HepG2 (cell line): ENCODE results near the gene ZNRF3. TPM values are rescaled to one million over a fixed set of nuclear protein-coding genes. Genes with fewer than 3 reads are reported as not detected.

ENCODE experiments used
- KLF15 ChIP-seq: sonication (generic); formaldehyde crosslinking; IDR thresholded peaks from 2 replicates; pipeline ENCODE4 v1.8.1; 2023; ENCODE audit warnings: borderline replicate concordance, mild to moderate bottlenecking, inconsistent platforms, missing genetic modification reagents, mixed read lengths
- MBD4 ChIP-seq: IDR thresholded peaks from 2 replicates; pipeline ENCODE4 v1.6.1; 2012; ENCODE audit warnings: low read length, inconsistent platforms, borderline replicate concordance
- NFIB ChIP-seq: sonication (generic); formaldehyde crosslinking; IDR thresholded peaks from 2 replicates; pipeline ENCODE4 v1.9.0; 2021; ENCODE audit warnings: missing genetic modification reagents, mild to moderate bottlenecking, borderline replicate concordance
- SP140L ChIP-seq: sonication (generic); formaldehyde crosslinking; IDR thresholded peaks from 2 replicates; pipeline ENCODE4 v1.4.0; 2020; ENCODE audit warnings: missing genetic modification reagents, borderline replicate concordance
- SRF ChIP-seq: IDR thresholded peaks from 2 replicates; pipeline ENCODE4 v1.6.1; 2011; ENCODE audit warnings: mild to moderate bottlenecking, low read depth, low read length, moderate library complexity
- SUZ12 ChIP-seq: fragments of 150-350 bp; IDR thresholded peaks from 2 replicates; pipeline ENCODE4 v1.6.1; 2014; ENCODE audit warnings: low read depth, low read length
- TP53 ChIP-seq: sonication (generic); formaldehyde crosslinking; conservative IDR thresholded peaks from 2 replicates; pipeline ENCODE4 v1.4.0; 2020; ENCODE audit warnings: missing genetic modification reagents
- ZC3H4 ChIP-seq: sonication (generic); formaldehyde crosslinking; IDR thresholded peaks from 2 replicates; pipeline ENCODE4 v1.4.0; 2020; ENCODE audit warnings: missing genetic modification reagents, borderline replicate concordance
- ZFAT ChIP-seq: sonication (generic); formaldehyde crosslinking; conservative IDR thresholded peaks from 2 replicates; pipeline ENCODE4 v1.8.1; 2023; ENCODE audit warnings: missing genetic modification reagents, inconsistent platforms
- ZFP36L1 ChIP-seq: sonication (generic); formaldehyde crosslinking; IDR thresholded peaks from 2 replicates; pipeline ENCODE4 v1.8.0; 2022; ENCODE audit warnings: mild to moderate bottlenecking, missing genetic modification reagents, moderate library complexity
- ZNF543 ChIP-seq: sonication (generic); formaldehyde crosslinking; IDR thresholded peaks from 2 replicates; pipeline ENCODE4 v1.4.0; 2020; ENCODE audit warnings: mild to moderate bottlenecking, missing genetic modification reagents
- ZNF546 ChIP-seq: sonication (generic); formaldehyde crosslinking; conservative IDR thresholded peaks from 2 replicates; pipeline ENCODE4 v1.8.1; 2023; ENCODE audit warnings: mild to moderate bottlenecking, missing genetic modification reagents
- ZNF558 ChIP-seq: sonication (generic); formaldehyde crosslinking; IDR thresholded peaks from 2 replicates; pipeline ENCODE4 v1.9.0; 2022; ENCODE audit warnings: mild to moderate bottlenecking, missing genetic modification reagents, borderline replicate concordance
- ZNF629 ChIP-seq: sonication (generic); formaldehyde crosslinking; conservative IDR thresholded peaks from 2 replicates; pipeline ENCODE4 v1.5.0; 2020; ENCODE audit warnings: missing genetic modification reagents
- ZNF720 ChIP-seq: sonication (generic); formaldehyde crosslinking; IDR thresholded peaks from 2 replicates; pipeline ENCODE4 v1.4.0; 2020; ENCODE audit warnings: missing genetic modification reagents
- ZSCAN30 ChIP-seq: sonication (generic); formaldehyde crosslinking; IDR thresholded peaks from 2 replicates; pipeline ENCODE4 v1.5.0; 2020; ENCODE audit warnings: mild to moderate bottlenecking, missing genetic modification reagents
- polyA plus RNA-seq, 8 experiments: library from polyadenylated mRNA; depleted of rRNA in 3 of 8; stranded (reverse) in 7 of 8; unstranded in 1 of 8; fragments of >200 nt; fragmentation: Illumina TruSeq in 4 of 8; extraction: Trizol in 4 of 8; gene quantifications; 2 replicates each; pipeline versions ENCODE4 v1.2.1 to v1.2.3, GENCODE V29; 2011 to 2016; ENCODE audit warnings: low read depth in 4 of 8, missing spikeins in 1 of 8, mixed read lengths in 1 of 8; ENCODE audit not compliant: insufficient read depth in 1 of 8
- total RNA-seq, 5 experiments: library from RNA; depleted of rRNA; stranded (reverse); fragments of >200 nt; fragmentation: Illumina TruSeq; extraction: Trizol; gene quantifications; 2 replicates each; pipeline ENCODE4 v1.2.3, GENCODE V29; 2016; ENCODE audit warnings: low read depth in 1 of 5
- TF ChIP-seq, protein P1 (sequence below): sonication (generic); formaldehyde crosslinking; conservative IDR thresholded peaks from 2 replicates; pipeline ENCODE4 v1.8.0; 2022; ENCODE audit warnings: mild to moderate bottlenecking, moderate library complexity, missing genetic modification reagents
- TF ChIP-seq, protein P2 (sequence below): IDR thresholded peaks from 2 replicates; pipeline ENCODE4 v1.6.1; 2016; ENCODE audit warnings: missing biosample characterization, missing genetic modification reagents, low read depth
- TF ChIP-seq, protein P3 (sequence below): sonication (generic); formaldehyde crosslinking; conservative IDR thresholded peaks from 2 replicates; pipeline ENCODE4 v1.8.0; 2022; ENCODE audit warnings: missing genetic modification reagents
- TF ChIP-seq, protein P4 (sequence below): IDR thresholded peaks from 2 replicates; pipeline ENCODE4 v1.6.1; 2016
- TF ChIP-seq, protein P5 (sequence below): sonication (generic); formaldehyde crosslinking; IDR thresholded peaks from 2 replicates; pipeline ENCODE4 v1.5.0; 2020; ENCODE audit warnings: missing genetic modification reagents, mild to moderate bottlenecking, borderline replicate concordance

The ZNRF3 gene
- total and polyA plus RNA-seq, 2 of the 13 experiments (the other 11 are each of a cell fraction or from before 2014, with no cell fraction given), result 20.3 to 36.7 TPM

DNA sequence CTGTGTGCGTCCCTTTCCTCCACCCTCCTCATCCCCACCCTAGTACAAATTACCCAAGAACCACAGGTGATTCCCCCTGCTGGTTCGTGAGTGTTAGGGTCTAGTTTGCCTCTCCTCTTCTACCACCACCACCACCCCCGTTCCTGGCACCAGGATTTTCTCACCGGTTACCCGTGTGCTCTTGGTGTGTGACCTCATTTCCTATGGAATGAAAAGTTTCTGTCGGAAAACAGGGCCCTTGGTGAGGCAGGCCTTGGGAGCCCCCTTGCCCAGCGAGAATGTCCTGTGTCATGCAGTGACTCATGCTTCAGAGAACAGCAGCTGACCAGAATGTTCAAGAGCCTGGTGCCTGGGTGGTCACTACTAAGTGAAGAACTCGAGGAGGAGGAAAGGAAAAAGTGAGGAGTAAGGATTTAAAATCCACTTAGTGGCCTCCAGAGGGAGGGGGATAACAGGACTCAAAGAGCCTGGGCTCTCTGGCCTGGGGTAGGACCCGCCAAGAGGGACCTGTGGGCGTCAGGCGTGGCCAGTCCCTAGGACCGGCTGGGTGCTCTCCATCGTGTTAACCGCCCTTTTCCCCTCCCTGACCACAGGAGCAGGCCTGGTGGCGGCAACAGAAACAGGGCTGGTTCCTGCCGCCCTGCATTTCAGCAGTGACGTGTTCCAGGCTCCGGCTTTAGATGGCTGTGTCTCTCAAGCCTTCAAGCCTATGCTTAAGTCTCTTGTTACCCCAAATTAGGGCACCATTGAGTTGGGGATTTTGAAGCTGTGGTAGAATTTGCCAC lies 148.0 kb downstream of the ZNRF3 start (continued):
- TF ChIP-seq KLF15 (CRISPR knock-in tag), result no peak
- TF ChIP-seq MBD4, result no peak
- TF ChIP-seq, protein P1, sequence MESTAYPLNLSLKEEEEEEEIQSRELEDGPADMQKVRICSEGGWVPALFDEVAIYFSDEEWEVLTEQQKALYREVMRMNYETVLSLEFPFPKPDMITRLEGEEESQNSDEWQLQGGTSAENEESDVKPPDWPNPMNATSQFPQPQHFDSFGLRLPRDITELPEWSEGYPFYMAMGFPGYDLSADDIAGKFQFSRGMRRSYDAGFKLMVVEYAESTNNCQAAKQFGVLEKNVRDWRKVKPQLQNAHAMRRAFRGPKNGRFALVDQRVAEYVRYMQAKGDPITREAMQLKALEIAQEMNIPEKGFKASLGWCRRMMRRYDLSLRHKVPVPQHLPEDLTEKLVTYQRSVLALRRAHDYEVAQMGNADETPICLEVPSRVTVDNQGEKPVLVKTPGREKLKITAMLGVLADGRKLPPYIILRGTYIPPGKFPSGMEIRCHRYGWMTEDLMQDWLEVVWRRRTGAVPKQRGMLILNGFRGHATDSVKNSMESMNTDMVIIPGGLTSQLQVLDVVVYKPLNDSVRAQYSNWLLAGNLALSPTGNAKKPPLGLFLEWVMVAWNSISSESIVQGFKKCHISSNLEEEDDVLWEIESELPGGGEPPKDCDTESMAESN, result no peak
- no peak for TF ChIP-seq ZNF558 (CRISPR knock-in tag)
- TF ChIP-seq ZSCAN30 (CRISPR knock-in tag), result no peak
- TF ChIP-seq SUZ12, result no peak
- peak; percentile 66; the same call in 1 of the 2 replicates for TF ChIP-seq ZNF543 (CRISPR knock-in tag)
- TF ChIP-seq, protein P2, sequence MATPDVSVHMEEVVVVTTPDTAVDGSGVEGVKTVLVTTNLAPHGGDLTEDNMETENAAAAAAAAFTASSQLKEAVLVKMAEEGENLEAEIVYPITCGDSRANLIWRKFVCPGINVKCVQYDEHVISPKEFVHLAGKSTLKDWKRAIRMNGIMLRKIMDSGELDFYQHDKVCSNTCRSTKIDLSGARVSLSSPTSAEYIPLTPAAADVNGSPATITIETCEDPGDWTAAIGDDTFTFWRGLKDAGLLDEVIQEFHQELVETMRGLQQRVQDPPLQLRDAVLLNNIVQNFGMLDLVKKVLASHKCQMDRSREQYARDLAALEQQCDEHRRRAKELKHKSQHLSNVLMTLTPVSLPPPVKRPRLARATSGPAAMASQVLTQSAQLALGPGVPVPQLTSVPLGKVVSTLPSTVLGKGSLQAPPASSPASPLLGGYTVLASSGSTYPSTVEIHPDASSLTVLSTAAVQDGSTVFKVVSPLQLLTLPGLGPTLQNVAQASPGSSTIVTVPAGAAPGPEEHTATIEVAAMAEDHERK, result no peak
- no peak for TF ChIP-seq ZFP36L1 (CRISPR knock-in tag)
- TF ChIP-seq SP140L (CRISPR knock-in tag), result no peak
- TF ChIP-seq, protein P3, sequence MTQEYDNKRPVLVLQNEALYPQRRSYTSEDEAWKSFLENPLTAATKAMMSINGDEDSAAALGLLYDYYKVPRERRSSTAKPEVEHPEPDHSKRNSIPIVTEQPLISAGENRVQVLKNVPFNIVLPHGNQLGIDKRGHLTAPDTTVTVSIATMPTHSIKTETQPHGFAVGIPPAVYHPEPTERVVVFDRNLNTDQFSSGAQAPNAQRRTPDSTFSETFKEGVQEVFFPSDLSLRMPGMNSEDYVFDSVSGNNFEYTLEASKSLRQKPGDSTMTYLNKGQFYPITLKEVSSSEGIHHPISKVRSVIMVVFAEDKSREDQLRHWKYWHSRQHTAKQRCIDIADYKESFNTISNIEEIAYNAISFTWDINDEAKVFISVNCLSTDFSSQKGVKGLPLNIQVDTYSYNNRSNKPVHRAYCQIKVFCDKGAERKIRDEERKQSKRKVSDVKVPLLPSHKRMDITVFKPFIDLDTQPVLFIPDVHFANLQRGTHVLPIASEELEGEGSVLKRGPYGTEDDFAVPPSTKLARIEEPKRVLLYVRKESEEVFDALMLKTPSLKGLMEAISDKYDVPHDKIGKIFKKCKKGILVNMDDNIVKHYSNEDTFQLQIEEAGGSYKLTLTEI (CRISPR knock-in tag), result no peak
- no peak for TF ChIP-seq NFIB
- TF ChIP-seq, protein P4, sequence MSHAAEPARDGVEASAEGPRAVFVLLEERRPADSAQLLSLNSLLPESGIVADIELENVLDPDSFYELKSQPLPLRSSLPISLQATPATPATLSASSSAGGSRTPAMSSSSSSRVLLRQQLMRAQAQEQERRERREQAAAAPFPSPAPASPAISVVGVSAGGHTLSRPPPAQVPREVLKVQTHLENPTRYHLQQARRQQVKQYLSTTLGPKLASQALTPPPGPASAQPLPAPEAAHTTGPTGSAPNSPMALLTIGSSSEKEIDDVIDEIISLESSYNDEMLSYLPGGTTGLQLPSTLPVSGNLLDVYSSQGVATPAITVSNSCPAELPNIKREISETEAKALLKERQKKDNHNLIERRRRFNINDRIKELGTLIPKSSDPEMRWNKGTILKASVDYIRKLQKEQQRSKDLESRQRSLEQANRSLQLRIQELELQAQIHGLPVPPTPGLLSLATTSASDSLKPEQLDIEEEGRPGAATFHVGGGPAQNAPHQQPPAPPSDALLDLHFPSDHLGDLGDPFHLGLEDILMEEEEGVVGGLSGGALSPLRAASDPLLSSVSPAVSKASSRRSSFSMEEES (CRISPR knock-in tag), result peak; percentile 74
- TF ChIP-seq ZNF720 (CRISPR knock-in tag), result no peak
- TF ChIP-seq SRF, result no peak
- TF ChIP-seq ZNF629 (CRISPR knock-in tag), result no peak
- no peak for TF ChIP-seq ZC3H4 (CRISPR knock-in tag)
- no peak for TF ChIP-seq TP53 (CRISPR knock-in tag)
- TF ChIP-seq, protein P5, sequence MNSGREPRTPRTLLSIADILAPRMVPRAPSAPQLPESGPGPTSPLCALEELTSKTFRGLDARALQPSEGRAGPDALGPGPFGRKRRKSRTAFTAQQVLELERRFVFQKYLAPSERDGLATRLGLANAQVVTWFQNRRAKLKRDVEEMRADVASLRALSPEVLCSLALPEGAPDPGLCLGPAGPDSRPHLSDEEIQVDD, result no peak
- no peak for TF ChIP-seq ZNF546
- no peak for TF ChIP-seq ZFAT (CRISPR knock-in tag)
